ENCODE measurements around the gene PARP3.
"Not testable (repeated sequence)": the region's sequence is repeated elsewhere in the genome, so short reads cannot be mapped to it uniquely, and the experiment has no call there.

GRCh38 chr3:51990501-51990971, 48.4 kb downstream of the PARP3 start:
- not testable (repeated sequence) for TF ChIP-seq CTCF, POLR2A, EP300 (IDR thresholded peaks at IDR 0.05)

Measured in gastroesophageal sphincter (tissue), 3 donors.